HG02588 (cell line): ENCODE results near the gene PCDHAC2.

Experiments
- ATAC-seq: cut with Tn5 transposase; IDR thresholded peaks from one replicate; pipeline ENCODE4 v1.9.1; 2021; ENCODE audit warnings: mild to moderate bottlenecking, moderate library complexity; ENCODE audit not compliant: unreplicated experiment

The PCDHAC2 gene, protein sequence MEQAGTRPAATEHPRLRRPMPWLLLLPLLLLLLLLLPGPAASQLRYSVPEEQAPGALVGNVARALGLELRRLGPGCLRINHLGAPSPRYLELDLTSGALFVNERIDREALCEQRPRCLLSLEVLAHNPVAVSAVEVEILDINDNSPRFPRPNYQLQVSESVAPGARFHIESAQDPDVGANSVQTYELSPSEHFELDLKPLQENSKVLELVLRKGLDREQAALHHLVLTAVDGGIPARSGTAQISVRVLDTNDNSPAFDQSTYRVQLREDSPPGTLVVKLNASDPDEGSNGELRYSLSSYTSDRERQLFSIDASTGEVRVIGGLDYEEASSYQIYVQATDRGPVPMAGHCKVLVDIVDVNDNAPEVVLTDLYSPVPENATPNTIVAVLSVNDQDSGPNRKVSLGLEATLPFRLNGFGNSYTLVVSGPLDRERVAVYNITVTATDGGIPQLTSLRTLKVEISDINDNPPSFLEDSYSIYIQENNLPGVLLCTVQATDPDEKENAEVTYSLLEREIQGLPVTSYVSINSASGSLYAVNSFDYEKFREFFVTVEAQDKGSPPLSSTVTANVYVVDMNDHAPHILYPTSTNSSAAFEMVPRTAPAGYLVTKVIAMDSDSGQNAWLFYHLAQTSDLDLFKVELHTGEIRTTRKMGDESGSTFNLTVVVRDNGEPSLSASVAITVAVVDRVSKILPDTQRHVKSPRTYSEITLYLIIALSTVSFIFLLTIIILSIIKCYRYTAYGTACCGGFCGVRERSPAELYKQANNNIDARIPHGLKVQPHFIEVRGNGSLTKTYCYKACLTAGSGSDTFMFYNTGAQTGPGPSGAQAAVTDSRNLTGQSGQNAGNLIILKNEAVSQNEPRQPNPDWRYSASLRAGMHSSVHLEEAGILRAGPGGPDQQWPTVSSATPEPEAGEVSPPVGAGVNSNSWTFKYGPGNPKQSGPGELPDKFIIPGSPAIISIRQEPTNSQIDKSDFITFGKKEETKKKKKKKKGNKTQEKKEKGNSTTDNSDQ

DNA sequence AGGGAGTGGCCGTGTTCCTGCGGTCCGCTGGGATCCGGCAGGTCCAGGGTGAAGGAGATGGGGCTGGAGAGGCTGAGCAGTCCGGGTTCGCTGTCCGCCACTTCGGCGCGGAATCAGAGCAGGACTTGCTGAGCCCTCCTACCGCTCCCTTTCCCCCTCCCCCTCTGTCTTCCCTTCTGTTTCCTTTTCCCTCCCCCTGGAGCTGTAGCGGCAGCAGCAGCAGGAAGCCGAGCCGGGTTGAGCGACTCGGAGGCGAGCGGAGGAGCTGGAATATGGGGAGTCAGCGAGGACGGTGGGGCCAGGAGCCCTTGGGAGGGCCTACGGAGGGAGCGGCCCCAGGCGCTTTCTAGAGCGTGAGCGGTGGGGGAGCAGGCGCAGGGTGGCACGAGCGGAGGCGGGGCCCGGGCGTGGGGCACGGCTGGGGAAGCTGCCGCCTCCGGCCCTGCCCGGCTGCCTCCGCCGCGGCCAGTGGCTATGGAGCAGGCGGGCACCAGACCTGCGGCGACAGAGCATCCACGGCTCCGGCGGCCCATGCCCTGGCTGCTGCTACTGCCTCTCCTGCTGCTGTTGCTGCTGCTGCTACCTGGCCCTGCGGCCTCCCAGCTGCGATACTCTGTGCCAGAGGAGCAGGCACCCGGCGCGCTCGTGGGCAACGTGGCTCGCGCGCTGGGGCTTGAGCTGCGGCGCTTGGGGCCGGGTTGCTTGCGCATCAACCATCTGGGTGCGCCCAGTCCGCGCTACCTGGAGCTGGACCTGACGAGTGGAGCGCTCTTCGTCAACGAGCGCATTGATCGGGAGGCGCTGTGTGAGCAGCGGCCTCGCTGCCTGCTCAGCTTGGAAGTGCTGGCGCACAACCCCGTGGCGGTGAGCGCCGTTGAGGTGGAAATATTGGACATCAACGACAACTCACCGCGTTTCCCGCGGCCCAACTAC, at the start of gene PCDHAC2:
TSS of gene PCDHAC2 (plus strand) at position 184 of the 933 bp plus-strand sequence. CDS start at position 475, 291 bp downstream.
- no peak for ATAC-seq

DNA sequence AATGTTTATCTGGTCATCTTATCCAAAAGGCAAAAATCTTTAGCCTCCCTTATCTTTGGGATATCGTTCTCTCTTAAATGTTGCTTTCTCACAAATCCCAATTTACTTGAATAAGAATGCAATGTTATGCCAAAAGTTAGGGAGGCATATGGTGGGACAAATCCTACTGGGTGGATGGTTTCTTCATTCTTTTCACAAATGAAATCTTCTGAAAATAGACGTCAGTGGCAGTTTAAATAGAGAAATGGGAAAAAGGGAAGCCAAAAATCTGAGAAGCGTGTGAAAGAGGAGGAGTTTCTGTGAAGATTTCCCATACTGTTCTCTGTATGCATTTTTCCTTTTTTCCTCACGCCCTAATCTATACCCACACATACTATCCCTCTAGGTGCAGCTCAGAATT, 42.7 kb upstream of the PCDHAC2 start:
- no peak for ATAC-seq

DNA sequence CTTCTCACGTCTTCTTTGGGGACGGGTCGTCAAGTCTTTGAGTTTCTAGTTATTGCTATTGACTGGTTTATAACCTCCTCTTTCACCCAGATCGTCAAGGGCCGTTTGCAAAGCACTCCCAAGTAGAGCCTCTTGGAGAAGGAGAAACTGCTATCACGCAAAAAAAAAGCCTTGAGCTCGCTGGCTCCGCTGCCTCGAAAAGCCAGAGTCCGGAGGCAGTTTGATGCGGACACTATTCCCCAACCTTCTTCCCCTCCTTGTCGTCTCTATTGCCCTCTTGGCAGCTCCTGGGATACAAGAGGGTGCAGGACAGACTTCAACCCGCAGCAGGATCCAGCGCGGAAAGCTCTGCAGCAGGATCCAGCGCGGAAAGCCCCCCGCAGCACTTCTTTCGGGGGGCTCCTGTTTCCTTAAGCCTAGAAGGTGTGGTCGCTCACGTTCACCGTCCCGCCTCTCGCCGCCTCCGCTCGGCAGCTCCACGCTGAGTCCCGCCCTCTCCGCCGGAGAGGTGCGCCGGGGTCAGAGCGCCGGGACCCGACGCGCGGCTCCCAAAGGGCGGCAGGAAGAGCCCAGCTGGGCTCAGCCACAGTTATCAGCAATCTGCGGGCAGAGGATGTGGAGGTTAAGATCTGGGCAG, 40.4 kb upstream of the PCDHAC2 start, which contains the start of gene PCDHAC1:
TSS of gene PCDHAC1 (plus strand) at position 494 of the 637 bp plus-strand sequence. CDS start 594 bp downstream, outside the sequence.
- ATAC-seq, result no peak

DNA sequence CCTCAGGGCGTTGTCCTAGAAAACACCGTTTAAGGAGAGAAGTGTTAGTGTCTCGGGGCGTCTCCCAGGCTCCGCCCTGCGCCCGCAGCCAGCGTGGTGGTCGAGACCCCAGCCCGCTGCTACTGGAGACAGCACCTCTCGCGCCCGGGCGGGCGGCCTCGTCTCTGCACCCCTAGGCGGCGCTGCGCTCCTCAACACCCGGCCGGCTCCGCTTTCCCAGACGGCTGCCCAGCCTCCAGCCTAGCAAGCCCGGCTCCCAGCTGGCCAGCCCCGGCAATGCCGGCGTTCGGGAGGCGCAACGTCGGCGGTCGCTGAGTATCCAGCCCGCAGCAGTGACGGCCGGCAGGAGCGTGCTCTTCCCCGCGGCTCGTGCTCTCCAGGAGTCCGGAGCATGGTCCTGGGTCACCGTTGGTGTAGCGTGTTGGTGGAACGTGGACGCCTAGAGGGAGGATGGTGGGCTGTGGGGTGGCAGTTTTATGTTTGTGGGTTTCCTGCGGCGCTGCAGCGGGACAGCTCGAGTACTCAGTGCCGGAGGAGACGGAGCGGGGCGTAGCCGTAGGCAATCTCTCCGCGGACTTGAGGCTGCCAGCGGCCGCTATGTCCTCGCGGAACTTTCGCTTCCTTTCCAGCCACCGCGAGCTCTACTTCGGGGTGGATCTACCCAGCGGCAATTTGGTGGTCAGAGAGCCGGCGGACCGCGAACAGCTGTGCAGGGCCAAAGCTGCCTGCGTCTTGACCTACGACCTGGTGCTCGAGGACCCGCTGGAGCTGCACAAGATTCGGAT, 39.6 kb upstream of the PCDHAC2 start:
- ATAC-seq, result no peak

DNA sequence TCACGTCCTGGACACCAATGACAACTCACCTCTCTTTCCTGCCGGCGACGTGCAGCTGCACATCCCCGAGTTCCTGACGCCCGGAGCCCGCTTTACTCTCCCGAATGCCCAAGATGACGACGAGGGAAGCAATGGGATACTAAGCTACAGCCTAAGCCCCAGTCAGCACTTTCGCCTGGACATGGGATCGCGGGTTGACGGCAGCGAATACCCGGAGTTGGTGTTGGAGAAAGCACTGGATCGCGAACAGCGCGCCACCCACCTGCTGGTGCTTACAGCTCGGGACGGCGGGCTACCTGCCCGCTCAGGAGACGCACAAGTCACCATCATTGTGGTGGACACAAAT, 39.1 kb upstream of the PCDHAC2 start:
- ATAC-seq, result no peak

DNA sequence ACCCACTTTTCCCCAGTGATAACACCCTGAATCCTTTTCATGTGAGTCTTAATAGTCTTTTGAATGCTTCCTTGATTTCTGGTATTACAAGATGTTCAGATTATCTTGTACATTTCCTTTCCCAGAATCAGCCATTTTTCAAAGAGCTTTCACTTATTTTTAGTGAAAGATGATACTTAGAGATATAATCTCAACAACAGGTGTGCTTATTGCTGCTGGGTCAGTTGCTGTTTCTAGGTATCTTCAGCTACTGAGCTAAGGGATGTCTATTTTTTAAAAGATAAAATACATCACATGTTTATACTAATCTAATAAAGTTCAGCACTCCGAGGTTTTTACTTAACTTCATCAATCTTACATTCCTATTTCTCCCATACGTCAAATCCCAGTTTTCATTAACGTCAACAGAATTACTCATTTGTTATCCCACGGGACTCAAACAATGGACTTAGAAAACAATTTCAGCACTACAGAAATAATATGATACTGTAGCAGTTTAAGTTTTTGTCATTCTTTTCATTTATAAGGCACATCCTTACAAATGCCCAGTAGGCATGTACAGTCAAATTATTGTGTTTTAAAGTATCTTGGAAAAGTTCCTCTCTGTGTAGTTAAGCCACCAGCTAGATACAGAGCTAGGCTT, 31.2 kb upstream of the PCDHAC2 start:
- no peak for ATAC-seq

DNA sequence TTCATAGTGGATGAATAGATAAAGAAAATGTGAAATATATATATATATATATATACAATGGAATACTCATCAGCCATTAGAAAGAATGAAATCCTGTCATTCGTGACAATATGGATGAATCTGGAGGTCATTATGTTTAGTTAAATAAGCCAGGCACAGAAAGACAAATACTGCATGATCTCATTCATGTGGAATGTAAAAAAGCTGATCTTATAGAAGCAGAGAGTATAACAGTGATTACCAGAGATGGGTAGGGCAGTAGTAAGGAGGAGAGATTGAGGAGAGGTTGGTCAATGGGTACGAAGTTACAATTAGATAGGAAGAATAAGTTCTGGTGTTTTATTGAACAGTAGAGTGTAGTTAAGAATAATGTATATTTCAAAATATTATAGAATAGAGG, 19.7 kb upstream of the PCDHAC2 start:
- no peak for ATAC-seq

DNA sequence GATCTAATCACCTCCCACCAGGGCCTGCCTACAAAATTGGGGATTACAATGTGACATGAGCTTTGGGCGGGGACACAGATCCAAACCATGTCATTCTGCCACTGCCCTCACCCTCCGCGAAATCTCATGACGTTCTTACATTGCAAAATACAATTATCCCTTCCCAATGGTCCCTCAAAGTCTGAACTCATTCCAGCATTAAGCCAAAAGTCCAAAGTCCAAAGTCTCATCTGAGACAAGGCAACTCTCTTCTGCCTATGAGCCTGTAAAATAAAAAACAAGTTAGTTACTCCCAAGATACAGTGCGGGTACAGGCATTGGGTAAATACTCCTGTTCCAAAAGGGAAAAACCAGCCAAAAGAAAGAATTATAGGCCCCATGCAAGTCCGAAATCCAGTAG, 14.6 kb upstream of the PCDHAC2 start:
- no peak for ATAC-seq

DNA sequence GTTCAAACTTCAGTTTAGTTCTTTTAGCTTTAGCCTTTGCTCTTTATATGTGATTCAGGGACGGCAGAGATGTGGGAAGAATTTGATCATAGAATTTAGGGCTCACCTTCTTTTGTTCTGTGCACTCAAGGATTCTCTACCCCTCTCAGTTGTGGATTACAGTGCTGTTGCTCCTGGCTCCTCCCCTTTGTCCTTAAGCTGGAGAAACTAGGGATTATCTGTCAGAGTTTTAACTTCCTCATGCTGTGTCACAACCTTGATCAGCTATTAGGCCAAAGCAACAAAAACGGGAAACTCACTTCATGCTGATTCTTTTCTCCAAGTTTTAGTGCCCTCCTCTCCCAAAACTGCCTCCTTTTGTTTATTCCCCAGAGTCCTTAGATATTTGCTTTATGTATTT, 13.0 kb upstream of the PCDHAC2 start:
- no peak for ATAC-seq

DNA sequence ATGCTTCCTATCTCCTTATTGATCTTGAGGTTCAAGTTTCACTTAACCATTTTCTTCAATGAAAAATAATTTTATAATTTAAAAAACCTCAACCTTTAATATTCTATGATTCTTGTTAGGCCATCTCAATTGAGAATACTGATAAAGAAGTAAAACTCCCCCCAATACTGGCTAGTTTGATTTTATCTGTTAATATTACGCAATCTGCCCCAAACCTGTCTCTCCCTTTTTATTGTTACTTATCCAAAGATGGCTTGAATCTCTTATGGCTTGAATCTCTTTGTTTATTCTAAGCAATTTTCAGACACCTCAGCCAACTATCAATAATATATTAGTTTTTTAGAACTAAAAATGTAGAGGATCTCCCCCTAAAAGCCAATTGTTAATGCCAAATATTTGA, 4.1 kb upstream of the PCDHAC2 start:
- ATAC-seq, result no peak

DNA sequence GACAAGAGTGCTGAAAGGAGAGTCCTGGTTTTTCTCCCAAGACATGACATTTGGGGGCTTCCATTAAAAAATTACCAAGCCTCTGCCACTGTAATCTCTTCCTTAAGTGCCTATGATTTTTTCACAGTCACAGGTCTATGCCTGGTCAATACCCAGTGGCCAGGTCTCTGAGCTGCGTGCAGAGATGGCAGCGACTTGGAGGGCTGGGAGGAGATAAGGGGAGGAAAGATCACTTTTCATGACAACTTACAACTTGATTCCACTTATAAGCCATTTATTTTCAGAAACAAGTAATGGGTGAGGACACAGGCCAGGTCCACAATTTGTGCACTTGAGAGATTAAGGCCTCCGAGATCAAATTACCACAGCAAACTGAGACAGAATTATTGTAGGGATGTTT, 1.9 kb upstream of the PCDHAC2 start:
- ATAC-seq, result no peak

DNA sequence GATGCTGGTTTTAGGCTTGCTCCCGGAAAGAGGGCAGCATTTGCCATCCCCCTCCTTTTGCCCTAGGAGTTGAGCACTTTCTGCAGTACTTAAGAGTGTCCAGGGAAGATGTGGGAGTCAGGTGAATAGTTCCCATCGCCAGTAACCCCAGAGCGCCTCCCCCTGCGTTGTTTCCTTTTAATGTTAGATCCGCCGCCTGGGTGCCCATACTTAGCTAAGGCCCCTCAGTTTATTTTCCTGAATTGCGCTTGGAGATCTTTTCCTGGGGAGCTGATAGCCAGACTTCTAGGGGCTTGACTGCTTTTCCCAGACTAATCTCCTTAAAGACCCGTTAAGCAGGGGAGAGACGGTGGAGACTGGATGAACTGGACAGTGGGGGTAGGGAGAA, 377 bp upstream of the PCDHAC2 start:
- no peak for ATAC-seq

DNA sequence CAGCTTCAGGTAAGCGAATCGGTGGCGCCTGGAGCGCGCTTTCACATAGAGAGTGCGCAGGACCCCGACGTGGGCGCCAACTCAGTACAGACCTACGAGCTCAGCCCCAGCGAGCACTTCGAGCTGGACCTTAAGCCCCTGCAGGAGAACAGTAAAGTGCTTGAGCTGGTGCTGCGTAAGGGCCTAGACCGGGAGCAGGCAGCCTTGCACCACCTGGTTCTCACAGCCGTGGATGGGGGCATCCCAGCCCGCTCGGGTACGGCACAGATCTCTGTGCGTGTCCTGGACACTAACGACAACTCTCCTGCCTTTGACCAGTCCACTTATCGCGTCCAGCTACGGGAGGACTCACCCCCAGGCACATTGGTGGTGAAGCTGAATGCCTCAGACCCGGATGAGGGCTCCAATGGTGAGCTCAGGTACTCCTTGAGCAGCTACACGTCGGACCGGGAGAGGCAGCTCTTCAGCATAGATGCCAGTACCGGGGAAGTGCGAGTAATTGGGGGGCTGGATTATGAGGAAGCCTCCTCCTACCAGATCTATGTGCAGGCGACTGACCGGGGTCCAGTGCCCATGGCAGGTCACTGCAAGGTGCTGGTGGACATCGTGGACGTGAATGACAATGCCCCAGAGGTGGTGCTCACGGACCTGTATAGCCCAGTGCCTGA, 1.1 kb downstream of the PCDHAC2 start:
- ATAC-seq, result no peak

DNA sequence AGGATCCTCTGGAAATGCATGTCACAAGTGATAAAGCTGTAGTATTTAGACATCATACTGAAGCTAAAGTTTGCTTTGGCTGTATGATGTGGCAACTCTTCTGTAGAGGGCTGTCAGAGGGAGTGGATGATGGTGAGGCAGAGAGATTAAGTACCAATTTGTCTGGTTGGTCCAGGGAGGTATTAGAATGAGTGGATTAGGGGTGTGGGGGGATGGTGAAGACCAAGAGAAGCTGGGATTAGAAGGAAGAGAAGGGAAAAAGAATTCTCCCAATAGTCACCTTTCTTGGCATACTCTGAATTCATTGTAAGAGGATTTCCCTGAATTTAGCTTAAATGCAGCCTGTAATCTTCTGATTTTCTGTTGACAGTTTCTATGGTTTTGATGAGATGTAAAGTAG, 3.6 kb downstream of the PCDHAC2 start:
- ATAC-seq, result no peak

DNA sequence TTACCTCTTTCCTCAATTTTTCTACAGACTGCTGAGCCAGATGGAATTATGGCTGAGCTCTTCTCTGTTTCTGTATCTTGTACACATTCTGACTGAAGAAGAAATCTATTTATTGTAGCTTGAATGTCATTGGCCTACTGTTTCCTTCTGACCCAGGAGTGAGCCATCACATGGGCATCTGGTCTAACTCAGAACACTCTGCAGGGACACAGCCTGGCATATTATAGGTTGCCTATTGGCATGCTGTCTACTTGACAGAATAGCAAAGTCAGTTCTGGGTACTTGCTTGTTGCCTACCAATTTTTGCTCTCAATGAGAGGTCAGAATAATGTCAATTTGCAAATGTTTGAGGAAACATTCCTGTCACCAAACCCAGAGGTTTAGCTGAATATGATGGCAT, 7.3 kb downstream of the PCDHAC2 start:
- no peak for ATAC-seq

DNA sequence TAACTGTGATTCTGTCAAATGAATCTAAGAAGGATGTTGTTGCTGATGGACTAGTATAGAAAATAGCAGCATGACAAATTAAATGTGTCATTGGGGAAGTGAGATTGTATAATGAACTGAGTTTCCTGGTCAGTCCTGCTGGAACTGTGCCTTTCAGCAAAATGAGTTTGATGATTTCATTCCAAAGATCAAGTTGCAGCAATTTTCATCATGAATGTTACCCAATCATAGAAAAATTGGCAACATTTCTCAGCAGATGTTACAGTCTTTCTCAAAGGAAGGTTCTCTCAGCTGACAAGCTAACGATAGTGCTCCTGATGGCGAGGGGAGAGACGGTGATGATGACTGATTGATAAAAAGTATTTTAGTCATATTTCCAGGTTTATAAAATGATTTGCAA, 10.7 kb downstream of the PCDHAC2 start:
- no peak for ATAC-seq

DNA sequence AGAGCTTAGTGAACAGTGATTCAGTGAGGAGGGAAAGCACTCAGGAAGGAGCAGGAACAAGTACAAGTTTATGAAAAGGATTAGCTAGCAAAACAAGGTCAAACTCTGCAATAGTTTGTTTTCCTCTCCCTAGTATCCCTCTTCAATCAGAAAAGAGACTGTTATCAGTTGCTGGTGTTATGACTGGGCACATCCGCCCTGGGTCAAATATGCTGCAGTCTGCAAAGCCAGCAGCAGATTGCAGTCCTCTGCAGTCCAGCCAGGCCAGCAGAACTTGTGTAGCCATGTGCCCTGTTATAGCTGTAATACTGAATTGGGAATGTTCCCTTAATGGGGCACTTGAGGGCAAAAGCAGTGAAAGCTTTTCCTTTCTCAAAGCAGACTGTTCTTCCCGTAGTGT, 12.0 kb downstream of the PCDHAC2 start:
- ATAC-seq, result no peak

DNA sequence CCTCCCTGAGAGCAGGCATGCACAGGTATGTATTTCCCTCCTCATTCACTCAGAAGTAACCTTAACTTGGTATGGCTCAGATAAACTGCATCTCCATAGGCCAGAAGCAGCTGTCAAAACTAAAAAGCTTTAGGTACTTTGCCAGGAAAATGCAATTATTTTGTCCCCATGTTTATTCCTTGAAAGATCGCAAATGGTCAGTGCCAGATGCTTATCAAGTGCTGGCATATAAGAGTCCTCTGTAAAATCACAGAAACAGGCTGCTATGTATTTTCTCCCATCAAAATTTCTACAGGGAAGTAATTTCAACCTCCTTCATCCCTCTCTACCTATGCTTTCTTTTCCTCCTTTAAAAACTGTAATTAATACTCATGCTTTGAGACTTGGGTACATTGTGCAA, 12.7 kb downstream of the PCDHAC2 start:
- no peak for ATAC-seq
